Lung microvascular endothelial cell (primary cell): Measurements from ENCODE around the gene LAMTOR2. TPM values are rescaled to one million over a fixed set of nuclear protein-coding genes. Genes with fewer than 3 reads are reported as not detected.

Experiments used
- DNase-seq, 2 donors: peaks; one replicate each; pipeline versions ENCODE4 v3.0.0 to v3.0.0-alpha.2; 2010; ENCODE audit warnings: low read depth in 2 of 2
- total RNA-seq: library from RNA; depleted of rRNA; stranded (reverse); fragments of >200 nt; gene quantifications from 2 replicates; pipeline ENCODE4 v1.2.1, GENCODE V29; 2014

The LAMTOR2 gene
- total RNA-seq, 1 donor from 2014 or later = 98.6 TPM

DNA sequence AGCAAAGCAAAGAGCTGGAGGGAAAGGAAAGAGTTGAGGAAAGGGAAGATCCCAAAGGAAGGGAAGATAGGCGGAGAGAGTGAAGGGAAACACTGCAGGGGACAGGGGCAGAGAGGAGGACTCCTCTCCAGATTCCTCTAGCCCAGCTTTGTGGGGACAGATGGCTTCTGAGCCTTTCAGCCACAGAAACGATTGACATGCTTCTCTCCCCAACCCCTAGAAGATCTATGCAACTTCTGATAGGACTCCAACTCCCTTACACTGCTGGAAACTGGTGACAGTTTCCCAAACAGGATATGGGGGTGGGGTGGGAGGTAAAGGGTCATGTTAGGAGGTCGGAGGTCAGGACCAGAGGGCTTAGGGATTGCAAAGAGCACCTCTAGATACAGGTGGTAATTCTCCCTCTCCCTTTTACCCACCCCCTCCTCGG, 21.2 kb downstream of the LAMTOR2 start:
- DNase-seq = no peak

DNA sequence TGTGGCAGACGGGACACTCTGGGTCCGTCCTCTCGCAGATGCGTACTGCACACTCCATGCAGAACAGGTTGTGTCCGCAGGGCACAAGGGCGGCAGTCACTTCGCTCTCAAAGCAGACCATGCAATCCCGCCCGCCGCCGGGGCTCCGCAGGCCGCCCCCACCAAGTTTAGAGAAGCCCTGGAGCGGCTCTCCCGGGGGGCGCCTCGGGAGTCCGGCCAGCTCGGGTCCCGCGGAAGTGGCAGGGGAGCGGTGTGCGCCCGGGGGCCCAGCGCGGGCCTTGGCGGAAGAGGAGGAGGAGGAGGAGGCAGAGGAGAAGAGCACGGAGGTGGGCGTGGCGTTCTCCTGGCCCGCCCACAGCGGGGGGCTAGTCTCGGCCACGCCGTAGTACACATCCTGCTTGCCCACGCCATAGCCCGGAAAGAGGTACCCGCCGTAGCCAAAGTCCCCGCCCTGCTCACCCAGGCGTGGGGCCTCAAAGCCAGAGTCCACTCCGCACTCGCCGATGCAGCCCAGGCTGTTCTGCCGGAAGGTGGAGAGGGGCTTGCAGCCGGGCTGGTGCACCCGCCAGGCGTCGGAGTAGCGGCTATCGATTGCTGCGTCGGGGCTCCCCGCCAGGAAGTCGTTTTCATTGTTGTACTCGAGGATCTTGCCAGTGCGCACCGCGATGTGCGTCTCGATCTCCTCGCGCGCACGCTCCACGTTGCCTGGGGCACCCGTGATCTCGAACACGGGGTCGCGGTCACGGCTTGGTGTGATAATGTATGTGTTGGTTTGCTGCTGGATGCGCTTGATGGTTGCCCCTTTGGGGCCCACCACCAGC, 22.2 kb downstream of the LAMTOR2 start:
- DNase-seq = peak; percentile 32

DNA sequence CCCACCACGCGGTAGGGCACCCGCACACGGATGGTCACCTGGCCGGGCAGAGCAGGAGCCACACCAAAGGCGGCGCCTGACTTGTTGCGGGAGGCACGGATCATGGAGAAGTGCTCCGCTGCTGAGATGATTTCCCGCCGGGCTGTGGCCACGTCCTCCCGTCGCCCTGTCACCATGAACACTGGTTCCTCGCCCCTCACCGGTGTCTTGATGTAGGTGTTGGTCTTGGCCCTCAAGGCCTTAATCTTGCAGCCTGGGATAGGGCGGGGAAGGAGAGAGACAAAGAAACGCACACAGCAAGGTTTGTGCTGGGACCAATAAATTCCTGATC, 22.8 kb downstream of the LAMTOR2 start:
- no peak for DNase-seq

DNA sequence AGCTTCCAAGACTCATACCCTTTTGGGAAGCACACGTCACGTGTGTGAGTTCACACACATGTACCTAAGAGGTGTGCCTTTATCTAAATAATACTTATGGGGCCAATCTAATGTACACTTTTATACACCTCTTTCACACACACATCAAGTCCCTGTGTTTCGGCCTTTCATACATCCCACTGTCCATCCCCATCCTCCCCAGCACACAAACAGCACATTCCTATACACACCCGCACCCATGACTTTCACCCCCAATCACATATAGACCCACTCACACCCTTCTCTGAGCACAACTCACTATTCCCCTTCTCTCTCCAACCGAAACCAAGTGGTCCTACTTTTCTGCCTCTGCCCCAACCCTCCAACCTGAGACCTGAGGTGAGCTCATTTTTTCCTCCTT, 24.1 kb downstream of the LAMTOR2 start:
- no peak for DNase-seq

DNA sequence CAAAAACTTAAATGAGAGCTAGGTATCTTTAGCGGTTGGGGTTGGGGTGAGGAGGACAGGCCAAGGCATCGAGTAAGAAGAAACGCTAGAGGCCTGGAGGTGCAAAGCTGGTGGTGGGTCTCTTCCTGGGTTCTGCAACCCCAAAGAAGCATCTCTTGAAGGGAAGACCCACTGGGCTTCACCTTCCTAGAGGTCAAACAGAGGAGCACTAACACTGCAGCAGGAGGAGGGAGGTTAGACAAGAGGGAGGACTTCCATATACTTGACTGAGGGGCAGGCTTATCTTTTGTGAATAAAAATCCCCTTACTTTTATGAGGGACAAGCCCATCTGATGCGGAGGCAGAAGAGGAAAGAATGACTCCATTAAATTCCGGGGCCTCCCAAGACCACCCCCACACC, 25.2 kb downstream of the LAMTOR2 start:
- DNase-seq = no peak

DNA sequence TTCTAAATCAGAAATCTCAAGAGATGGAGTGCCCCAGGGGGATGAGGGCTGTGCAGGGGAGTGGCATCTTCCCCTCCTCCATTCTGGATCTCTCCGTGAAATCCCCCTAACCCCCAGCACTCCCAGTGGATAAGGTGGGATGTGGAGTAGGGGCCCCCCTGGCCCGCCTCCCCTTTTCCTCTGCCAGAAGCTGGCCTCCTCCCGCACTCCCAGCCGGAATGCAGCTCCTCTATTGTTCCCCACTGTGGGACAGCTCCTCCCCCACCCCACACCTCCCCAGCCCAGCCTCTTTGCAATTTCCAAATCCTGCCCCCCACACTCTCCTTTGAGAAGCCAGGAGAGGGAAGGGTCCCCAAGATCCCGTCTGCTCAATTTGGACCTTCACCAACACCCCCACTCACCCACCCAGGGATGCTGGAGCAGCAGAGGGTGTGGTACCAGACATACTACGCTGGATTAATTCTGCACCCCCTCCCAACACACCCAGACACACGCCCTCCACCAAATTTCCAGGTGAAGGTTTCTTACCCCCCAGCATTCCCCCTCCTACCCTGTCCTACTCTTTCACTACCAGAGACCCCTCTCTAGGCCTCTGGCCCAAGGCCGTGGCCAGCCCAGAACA, 25.8 kb downstream of the LAMTOR2 start:
- no peak for DNase-seq

DNA sequence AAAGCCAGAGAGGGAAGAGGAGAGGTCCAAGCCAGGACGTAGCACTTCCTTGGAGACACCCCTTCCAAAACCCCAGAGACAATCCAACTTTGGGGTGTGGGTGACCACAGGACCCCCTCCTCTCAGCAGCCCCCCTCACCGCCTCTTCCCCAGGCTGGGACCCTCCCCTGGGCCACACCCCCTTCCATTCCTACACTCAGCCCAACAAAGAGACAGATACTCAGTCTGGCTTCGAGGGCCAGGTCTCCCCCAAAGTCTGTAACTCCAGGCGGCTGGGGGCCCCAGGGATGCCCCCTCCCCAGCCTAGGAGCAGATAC, 26.2 kb downstream of the LAMTOR2 start:
- no peak for DNase-seq

DNA sequence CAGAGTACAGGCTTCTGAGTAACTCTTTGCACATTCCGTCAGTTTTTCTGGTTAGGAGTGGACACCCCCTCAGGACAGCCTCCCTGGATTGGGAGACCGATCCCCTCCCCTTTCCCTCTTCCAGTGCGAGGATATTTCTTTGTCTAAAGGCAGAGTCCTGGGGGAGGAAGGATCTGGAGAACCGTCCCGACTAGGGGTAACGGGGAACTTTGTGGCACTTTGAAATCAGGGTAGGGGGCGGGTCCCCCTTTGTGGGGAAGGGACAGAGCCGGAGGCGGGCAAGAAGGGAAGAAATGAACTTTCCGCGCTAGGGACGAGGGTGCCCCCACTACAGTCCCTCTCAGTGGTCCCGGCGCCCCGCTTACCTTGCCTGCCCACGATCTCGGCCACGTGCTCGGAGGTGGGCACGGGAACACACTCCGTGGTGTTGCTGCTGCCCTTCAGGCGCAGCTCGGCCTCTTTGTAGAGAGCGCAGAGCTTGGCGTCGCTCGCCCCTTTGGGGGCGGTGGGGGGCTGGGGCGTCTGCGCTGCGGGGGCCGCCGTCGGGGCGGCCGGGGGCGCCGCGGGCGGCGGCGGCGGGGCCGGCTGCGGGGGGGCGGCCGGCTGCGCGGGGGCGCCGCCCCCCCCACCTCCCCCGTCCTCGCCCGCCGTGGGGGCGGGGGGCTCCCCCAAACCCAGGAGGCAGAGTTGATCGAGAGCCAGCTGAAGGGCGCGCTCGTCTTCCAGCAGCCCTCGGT, 26.8 kb downstream of the LAMTOR2 start:
- no peak for DNase-seq

DNA sequence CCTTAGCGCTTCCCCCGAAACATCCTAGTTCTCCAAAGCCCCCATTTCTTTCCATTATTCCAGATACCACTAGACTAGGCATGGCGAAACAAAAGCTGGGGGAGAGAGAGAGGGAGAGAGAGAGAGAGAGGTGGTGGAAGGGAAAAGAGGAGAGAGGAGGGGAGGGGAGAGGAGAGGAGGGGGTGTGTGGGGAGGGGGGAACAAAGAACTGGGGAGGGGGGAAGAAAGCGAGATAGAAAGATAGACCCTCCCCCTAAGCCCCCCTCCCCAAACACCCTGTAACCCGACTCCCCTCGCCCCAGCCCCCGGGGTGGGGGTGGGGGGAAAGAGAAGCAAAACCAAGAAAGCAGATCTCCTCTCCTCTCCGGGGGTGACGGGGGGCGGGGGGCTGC, 27.3 kb downstream of the LAMTOR2 start:
- no peak for DNase-seq

DNA sequence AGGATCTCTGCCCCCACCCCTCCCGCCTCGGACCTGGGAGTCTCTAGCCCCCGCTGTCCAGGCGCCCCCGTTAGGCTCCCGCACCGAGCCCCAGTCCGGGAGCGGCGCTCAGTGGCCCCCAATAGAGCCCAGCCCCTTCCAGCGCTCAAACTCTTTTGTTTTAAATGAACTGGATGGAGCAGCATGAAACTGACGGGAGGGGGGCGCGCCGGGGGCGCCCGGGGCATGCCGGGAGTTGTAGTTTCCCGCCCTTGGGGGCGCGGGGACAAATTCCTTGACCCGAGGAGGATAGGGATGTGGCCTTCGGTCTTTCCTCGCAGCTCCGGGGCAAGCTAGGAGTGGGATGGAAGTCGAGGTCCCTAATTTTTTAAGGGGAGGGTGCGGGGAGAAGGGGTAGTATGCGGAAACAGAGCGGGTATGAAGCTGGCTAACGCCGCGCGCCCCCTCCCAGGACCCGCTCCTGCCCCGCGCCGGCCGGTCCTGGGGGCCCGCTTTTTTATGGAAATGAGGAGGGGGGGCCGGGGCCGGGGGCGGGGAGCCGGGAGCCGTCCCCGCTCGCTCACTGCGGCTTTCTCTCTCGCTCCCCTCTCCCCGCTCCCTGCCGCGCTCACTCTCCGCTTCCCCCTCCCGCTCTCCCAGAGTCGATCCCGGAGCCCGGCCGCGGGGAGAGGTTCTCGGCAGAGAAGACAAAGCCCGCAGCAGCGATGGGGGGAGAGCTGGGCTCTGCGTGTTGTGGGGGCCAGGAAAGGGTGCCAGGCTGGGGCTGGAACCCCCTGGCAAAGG, 27.9 kb downstream of the LAMTOR2 start, which contains the start of gene MEX3A:
Gene MEX3A (minus strand): TSS at position 157 of the 783 bp plus-strand sequence. CDS start 467 bp downstream, outside the sequence.
- peak; percentile 73 to 79 for DNase-seq

DNA sequence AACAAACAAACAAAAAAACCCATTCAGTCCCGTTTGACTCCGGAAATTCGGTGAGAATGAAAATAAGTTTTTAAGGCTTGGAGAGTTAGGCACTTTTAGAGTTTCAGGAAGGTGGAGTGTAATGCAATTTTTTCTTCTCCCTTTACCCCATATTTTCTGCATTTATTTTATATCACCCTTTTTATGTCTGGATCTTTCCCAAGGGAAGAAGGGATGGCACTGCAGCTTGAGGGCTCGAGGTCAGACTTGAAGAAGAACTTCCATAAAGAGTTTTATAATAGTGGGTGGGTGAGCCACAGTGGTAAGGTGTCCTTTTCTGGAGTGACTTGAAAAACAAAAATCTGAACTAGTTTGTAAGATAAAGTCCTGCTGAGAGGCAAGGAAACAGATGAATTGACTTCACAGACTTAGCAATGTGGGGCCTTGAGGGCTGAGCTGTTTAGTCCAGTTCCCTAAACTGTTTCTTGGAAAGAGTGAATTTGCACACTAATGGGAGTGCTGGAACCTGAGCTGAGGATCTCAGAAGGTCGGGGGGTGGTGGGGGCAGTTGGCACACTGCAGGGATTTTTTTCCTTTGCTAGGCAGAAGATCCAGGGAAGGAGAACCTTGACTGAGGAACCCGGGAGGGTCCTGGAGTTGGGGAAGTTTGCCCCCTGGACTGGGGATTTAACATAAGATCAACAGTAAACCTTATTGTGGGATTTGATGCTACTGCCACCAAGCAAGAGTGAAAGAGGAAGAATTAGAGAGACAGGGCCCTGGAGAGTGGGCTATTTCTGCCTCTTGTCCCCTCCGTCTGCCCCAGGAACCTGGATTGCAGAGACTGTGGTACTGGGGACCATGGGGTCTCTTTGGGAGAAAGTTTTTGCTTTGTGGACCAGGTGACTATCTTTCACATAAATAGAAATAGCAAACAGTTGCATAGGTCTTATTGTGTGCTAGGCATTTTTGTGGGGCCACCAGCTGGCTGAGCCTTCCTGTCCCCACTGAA, 29.5 kb downstream of the LAMTOR2 start:
- DNase-seq = no peak

DNA sequence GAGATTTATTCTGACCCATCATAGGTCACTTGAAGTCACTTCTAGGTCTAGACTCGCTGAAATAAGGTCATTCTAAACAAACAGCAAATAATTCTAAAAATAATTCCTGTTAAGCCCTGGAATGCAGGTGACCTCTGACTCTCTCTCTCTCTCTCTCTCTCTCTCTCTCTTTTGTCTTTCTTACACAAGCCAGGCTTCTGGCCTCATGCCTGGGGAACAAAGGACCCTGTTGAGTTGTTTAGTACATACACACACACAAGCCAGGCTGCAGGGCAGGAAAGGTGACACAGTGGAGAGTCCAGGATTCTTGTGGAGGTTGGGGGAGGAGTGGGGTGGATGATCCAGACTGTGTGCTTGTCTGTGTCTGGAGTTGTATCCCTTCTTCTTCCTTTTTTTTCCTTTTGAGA, 31.7 kb downstream of the LAMTOR2 start:
- peak; percentile 76 to 78 for DNase-seq

DNA sequence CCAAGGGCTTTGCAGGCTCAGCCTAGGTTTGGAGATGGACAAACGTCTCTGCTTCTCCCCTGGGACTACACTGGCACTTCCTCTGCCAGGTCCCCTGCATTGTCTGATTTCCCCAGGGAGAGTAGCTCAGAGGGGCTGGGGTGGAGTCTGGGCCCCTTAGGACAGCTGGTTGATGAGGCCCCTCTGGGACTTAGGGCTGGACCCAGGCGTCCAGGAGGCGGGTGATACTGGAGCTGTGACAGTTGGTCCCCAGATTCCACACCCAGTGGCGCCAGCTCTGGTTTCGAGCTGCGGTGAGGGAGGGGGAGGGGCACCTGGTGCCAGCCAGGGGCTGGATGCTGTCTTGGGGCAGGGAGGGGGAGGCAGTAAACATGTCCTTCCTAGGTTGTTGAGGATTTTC, 35.1 kb downstream of the LAMTOR2 start:
- no peak for DNase-seq

DNA sequence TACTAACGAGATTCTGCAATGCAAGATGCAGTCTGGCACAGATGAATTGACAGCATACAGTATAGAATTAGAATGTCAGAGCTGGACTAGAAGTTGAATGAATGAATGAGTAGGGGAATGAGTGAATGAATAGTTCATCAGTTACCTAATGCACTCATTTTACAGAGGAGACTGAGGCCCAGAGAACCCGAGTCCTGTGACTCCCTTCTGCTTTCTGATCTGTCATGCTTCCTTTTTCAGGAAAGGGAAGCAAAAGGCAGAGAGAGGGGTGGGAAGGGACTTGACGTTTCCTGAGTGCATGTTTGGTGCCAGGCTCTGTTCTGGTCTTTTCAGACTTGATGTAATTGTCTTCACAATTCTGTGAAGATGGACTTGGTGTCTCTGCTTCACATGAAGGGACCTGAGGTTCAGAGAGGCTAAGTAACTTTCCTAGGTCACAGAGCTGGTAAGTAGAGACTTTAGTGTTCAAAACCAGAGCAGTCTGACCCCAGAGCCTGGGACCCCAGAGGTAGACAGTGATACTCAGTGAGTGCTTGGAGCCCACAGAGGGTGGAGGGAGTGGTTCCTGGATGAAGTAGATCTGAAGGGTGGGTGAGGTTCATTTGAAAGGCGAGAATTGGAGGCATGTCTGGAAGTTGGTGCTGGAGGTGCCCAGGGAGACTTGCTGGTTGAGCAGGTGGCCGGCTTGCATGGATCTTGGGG, 35.7 kb downstream of the LAMTOR2 start:
- no peak for DNase-seq

DNA sequence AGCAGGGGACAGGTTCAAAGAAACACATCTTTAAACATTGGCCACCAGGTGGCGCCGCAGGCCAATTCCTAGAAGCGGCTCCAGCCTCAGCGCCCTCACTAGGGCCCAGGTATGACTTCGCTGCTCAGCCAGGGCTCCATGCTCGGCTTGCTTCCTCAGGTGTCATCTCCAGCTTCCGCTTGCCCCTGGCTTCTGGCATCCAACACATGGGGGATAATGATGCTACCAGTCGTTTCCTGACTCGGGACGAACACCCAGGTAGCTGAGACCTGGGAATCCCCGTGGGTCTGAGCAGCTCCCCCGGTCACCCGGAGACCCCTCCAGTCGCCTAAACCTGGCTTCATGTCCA, 36.2 kb downstream of the LAMTOR2 start:
- DNase-seq = peak; percentile 82 to 86

DNA sequence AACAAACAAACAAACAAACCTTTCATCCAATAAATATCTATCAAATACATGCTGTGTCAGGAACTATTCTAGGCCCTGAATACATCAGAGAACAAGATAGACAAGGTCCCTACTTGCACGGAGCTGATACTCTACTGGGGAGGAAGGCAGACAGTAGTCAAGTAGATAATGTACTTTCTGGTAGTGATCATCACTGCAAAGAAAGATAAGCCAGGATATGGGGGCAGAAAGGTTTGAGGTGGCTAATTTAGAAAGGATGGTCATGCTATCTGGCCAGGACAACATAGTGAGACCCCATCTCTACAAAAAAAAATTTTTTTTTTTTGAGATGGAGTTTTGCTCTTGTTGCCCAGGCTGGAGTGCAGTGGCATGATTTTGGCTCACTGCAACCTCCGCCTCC, 37.0 kb downstream of the LAMTOR2 start:
- no peak for DNase-seq

DNA sequence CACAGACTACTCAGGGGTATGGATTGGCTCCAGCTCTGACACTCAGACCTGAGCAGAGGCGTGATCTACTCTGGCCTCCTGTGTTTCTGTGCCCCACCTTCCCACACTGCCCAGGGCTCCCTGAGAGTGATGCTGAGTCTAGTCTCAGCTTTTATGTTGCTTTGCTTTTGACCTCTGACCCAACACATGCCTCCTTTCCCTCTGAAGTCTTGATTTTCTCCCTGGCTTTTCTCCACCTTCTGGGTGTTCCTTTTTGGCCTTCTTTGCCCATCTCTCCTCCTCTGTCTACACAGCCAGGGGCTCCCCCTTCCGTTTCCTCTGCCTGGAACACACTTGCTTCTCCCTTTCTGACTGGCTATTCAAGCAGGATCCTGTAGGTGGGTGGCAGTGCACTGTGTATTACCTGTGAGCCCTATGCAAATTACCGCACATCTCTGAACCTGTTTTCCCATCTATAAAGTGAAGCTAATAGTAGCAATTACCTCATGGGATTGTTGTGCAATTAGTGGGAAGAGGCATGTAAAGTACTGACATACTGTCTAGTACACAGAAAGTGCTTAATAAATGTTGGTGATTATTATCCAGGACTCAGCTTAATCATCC, 41.4 kb downstream of the LAMTOR2 start:
- no peak for DNase-seq

DNA sequence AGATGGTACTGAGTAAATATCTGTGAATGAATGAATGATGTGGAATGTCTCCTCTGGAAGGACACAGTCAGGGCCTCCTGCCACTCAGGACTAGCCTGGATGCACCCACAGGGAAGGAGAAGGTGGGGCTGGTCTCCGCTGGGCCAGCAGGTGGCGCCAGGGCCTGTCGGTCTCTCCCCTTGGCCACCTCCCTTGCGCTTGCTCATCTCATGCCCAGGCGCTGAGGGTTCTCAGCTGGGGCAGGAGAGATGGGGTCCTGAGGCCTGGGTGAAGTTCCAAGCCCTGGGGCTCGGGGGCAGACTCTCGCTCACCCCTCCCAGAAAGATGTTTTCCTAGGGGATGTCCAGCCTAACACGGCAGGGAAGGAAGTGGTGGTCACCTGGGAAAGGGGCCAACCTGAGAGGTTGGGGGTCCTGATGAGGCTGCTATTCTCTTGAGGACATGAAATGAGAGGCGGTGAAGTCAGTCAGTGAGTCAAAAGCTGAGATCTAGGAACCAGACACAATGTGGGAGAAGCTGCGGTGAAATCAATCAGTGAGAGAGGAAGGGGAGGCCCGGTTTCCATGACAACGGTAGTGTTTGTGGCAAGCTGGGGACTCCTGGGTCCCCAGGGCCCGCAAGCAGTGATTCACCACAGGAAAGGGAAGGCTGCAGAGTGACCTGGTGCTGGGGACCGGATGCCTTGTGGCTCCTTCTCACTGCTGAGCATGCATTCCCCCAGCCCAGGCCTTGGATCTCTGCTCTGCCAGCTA, 42.2 kb downstream of the LAMTOR2 start:
- peak; percentile 90 to 97 for DNase-seq
